ENCODE measurements around the gene AUTS2. TPM values are rescaled to one million over a fixed set of nuclear protein-coding genes. Genes with fewer than 3 reads are reported as not detected.

AUTS2 gene
- total RNA-seq, 4 donors from 2014 or later, result 29.8 to 114 (median 59.4) TPM

DNA sequence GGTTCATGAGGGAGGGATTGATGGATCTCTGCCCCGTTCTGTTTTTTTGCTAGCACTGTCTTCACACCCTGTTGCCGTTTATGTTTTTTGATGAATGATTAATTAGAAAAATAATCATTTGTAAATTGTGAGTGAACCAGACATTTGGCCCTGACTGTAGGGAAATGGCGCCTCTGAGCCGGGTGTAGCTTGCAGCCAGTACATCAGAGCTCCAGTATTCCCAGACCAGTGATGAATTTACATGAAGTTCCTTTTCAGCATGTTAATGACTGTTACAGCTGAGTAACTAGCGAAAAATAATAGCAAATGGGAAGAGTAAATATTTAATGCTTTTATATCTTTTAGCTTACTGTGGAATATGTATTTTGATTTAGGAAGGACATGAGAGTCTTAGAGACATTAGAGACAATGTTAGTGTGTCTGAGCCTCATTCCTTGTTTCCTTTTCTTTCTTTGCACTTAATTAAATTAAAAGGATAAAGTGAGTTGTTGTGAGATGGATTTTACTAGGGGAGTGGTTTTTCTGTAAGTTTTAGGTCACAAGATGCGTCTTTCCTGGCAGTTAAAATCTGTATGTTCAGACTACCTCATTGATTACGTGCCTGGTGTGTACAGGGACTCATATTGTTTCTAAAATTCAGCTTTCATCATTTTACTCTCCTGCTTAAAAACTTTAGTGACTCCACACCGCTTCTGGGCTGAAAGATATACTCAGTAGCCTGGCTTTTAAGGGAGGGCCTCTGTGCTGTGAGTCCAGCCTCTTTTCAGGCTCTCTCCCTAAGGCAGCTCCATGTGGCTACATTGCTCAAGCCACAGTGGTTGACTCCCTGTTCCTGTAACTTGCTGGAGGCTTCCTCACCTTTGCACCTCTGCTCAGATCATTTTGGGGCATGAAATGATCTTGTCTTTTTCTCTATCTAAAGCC lies 86.4 kb downstream of the AUTS2 start:
- H3K36me3 ChIP-seq, result no peaks in the 10 kb centered on the region
- H3K9me3 ChIP-seq, result no peaks in the 10 kb centered on the region
- no peaks in the 10 kb centered on the region for H3K27me3 ChIP-seq
- in situ Hi-C loops (cut with MboI; ENCODE audit: low pct_ligation_motif_present in 1 of 4, low pct_unique_long_range_greater_than_20kb in 1 of 4, low sequenced_read_pairs in 3 of 4), result no loop called here
- peaks cover 0 to 4% (median 0%) of the 10 kb centered on the region in 4 donors for H3K4me1 ChIP-seq
- no peak overlapping the region for H3K4me3 ChIP-seq
- TF ChIP-seq POLR2AphosphoS5 (IDR thresholded peaks at IDR 0.05) (no peak), POLR2A (IDR thresholded peaks at IDR 0.05) (no peak), EP300 (IDR thresholded peaks at IDR 0.05; ENCODE audit: low read depth) (no peak)
- TF ChIP-seq, protein P1, sequence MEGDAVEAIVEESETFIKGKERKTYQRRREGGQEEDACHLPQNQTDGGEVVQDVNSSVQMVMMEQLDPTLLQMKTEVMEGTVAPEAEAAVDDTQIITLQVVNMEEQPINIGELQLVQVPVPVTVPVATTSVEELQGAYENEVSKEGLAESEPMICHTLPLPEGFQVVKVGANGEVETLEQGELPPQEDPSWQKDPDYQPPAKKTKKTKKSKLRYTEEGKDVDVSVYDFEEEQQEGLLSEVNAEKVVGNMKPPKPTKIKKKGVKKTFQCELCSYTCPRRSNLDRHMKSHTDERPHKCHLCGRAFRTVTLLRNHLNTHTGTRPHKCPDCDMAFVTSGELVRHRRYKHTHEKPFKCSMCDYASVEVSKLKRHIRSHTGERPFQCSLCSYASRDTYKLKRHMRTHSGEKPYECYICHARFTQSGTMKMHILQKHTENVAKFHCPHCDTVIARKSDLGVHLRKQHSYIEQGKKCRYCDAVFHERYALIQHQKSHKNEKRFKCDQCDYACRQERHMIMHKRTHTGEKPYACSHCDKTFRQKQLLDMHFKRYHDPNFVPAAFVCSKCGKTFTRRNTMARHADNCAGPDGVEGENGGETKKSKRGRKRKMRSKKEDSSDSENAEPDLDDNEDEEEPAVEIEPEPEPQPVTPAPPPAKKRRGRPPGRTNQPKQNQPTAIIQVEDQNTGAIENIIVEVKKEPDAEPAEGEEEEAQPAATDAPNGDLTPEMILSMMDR (IDR thresholded peaks at IDR 0.05), result no peak
- intact Hi-C loops (cut with DNase I; ENCODE audit: low total_unique reads), result no loop called here
- WGBS, 2 donors (ENCODE audit: low coverage in 1 of 2), result 76 to 88% methylated on average over 6 to 8 of the region's 8 CpGs
- no peak overlapping the region for H3K27ac ChIP-seq
- DNase-seq, result no peak

GRCh38 chr7:69685293-69685631 lies 87.0 kb downstream of the AUTS2 start:
- Histone ChIP-seq H3K36me3 (no peaks in the 10 kb centered on the region), H3K9me3 (no peaks in the 10 kb centered on the region), H3K4me1 (peaks cover 0 to 4% (median 0%) of the 10 kb centered on the region in 4 donors), H3K4me3 (no peak overlapping the region), H3K27me3 (no peaks in the 10 kb centered on the region), H3K27ac (no peak overlapping the region)
- no peak for TF ChIP-seq POLR2A (IDR thresholded peaks at IDR 0.05)
- no peak for TF ChIP-seq POLR2AphosphoS5 (IDR thresholded peaks at IDR 0.05)
- DNase-seq, result no peak
- intact Hi-C loops (cut with DNase I; ENCODE audit: low total_unique reads) (no loop called here), in situ Hi-C loops (cut with MboI; ENCODE audit: low pct_ligation_motif_present in 1 of 4, low pct_unique_long_range_greater_than_20kb in 1 of 4, low sequenced_read_pairs in 3 of 4) (no loop called here)
- 7 to 15% methylated on average over 1 of the region's 1 CpG for WGBS, 2 donors (ENCODE audit: low coverage in 1 of 2)

DNA sequence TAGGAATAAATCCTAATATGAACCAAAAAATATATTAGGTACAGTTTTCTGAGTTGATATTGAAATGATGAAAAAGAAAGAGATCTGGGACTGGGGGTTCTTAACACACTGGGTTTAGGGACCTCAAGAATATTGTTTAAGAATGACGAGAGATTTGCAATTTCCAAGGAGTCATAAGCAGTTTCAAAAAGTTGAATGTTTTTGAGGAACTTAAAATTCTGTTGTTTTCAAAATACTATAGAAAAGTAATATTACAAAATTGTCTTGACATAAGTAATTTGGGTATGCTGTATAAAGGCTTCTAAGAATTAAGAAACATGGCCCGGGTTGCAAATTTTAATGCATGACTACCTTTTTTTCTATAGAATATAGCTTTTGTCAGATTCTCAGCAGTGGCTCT lies 88.1 kb downstream of the AUTS2 start:
- intact Hi-C loops (cut with DNase I; ENCODE audit: low total_unique reads), result no loop called here
- TF ChIP-seq, protein P1 (IDR thresholded peaks at IDR 0.05), result no peak
- TF ChIP-seq POLR2AphosphoS5 (IDR thresholded peaks at IDR 0.05) (no peak), POLR2A (IDR thresholded peaks at IDR 0.05) (no peak), EP300 (IDR thresholded peaks at IDR 0.05; ENCODE audit: low read depth) (no peak)
- 89 to 90% methylated on average over 2 of the region's 2 CpGs for WGBS, 2 donors (ENCODE audit: low coverage in 1 of 2)
- peaks cover 0 to 4% (median 0%) of the 10 kb centered on the region in 4 donors for H3K4me1 ChIP-seq
- no peaks in the 10 kb centered on the region for H3K9me3 ChIP-seq
- no peak overlapping the region for H3K4me3 ChIP-seq
- H3K27ac ChIP-seq, result no peak overlapping the region
- H3K36me3 ChIP-seq, result no peaks in the 10 kb centered on the region
- no peak for DNase-seq
- in situ Hi-C loops (cut with MboI; ENCODE audit: low pct_ligation_motif_present in 1 of 4, low pct_unique_long_range_greater_than_20kb in 1 of 4, low sequenced_read_pairs in 3 of 4), result no loop called here
- no peaks in the 10 kb centered on the region for H3K27me3 ChIP-seq

DNA sequence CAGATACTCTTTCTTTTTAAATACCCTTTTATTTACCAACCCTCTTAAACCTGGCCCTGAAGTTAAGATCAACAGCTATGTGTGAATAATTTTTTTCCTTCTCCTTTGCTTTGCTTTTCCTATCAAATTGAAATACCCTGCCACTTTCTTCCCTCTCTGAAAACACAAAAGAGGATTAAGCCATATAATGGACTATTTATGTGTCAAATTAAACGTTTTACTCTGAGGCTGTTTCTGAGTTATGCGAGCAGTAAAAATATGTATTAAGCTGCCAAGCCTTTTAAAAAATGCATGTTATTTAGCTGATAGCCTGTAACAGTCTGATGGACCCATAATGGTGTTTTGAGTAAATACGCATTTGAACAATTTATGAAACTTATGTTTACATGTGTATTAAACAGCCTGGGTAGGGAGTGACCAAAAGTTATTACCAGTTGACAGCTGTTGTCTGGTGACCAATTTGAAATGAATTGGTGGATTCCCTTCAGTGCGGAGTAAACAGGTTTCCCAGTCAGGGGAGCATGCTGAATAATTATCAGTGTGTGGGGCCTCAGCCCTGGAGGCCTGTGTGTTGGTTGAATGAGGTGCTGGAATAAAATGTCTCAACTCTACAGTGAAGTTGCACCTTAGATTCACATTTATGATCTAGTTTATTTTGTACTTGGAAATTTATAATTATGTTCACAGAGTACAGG lies 89.6 kb downstream of the AUTS2 start:
- no peaks in the 10 kb centered on the region for H3K27me3 ChIP-seq
- H3K27ac ChIP-seq, result no peak overlapping the region
- H3K4me3 ChIP-seq, result no peak overlapping the region
- TF ChIP-seq POLR2A (IDR thresholded peaks at IDR 0.05) (no peak), EP300 (IDR thresholded peaks at IDR 0.05; ENCODE audit: low read depth) (no peak), POLR2AphosphoS5 (IDR thresholded peaks at IDR 0.05) (no peak)
- TF ChIP-seq, protein P1 (IDR thresholded peaks at IDR 0.05), result no peak
- 35 to 44% methylated on average over 3 to 4 of the region's 4 CpGs for WGBS, 2 donors (ENCODE audit: low coverage in 1 of 2)
- DNase-seq, result no peak
- no peaks in the 10 kb centered on the region for H3K36me3 ChIP-seq
- intact Hi-C loops (cut with DNase I; ENCODE audit: low total_unique reads) (no loop called here), in situ Hi-C loops (cut with MboI; ENCODE audit: low pct_ligation_motif_present in 1 of 4, low pct_unique_long_range_greater_than_20kb in 1 of 4, low sequenced_read_pairs in 3 of 4) (no loop called here)
- H3K4me1 ChIP-seq, result peaks cover 0 to 4% (median 0%) of the 10 kb centered on the region in 4 donors
- H3K9me3 ChIP-seq, result no peaks in the 10 kb centered on the region
